Cardiac fibroblast (primary cell): ENCODE results near the gene ERC2.

Experiments
- DNase-seq, 2 donors: peaks; one replicate each; pipeline versions ENCODE4 v3.0.0 to v3.0.0-alpha.2; 2010; ENCODE audit warnings: low read depth in 2 of 2
- H3K4me3 ChIP-seq, 2 donors: replicated peaks in 1 of 2; 1 replicate in 1 of 2; 2 replicates in 1 of 2; pipeline ENCODE4 v1.5.1; 2011; ENCODE audit warnings: low read depth in 2 of 2, low read length in 2 of 2, mild to moderate bottlenecking in 2 of 2, moderate library complexity in 1 of 2
- TF ChIP-seq, protein P1 (sequence below): IDR thresholded peaks from one replicate; pipeline ENCODE4 v1.5.1; 2011; ENCODE audit warnings: low read depth, mild to moderate bottlenecking, low read length, inconsistent platforms

The ERC2 gene

DNA sequence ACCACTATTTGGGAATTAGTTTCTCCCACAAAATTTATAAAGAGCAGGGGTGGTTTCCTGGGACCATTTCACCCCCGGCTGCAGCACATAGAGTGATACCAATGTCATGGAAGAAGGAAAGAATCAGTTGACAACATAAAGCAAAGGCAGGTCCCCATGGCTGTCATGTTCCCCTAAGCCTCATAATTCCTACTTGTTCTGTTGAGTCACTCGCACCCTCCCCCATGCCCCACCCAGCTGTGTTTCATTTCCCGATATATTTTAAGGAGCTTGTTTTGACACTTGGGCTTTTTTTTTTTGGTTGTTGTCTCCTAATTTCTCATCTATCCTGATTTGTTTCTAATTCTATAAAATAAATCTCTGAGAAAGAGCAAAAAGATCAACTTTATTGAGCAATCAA, 24.9 kb downstream of the ERC2 start:
- TF ChIP-seq, protein P1, sequence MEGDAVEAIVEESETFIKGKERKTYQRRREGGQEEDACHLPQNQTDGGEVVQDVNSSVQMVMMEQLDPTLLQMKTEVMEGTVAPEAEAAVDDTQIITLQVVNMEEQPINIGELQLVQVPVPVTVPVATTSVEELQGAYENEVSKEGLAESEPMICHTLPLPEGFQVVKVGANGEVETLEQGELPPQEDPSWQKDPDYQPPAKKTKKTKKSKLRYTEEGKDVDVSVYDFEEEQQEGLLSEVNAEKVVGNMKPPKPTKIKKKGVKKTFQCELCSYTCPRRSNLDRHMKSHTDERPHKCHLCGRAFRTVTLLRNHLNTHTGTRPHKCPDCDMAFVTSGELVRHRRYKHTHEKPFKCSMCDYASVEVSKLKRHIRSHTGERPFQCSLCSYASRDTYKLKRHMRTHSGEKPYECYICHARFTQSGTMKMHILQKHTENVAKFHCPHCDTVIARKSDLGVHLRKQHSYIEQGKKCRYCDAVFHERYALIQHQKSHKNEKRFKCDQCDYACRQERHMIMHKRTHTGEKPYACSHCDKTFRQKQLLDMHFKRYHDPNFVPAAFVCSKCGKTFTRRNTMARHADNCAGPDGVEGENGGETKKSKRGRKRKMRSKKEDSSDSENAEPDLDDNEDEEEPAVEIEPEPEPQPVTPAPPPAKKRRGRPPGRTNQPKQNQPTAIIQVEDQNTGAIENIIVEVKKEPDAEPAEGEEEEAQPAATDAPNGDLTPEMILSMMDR = no peak
- DNase-seq = no peak
- H3K4me3 ChIP-seq = no peak overlapping the region

DNA sequence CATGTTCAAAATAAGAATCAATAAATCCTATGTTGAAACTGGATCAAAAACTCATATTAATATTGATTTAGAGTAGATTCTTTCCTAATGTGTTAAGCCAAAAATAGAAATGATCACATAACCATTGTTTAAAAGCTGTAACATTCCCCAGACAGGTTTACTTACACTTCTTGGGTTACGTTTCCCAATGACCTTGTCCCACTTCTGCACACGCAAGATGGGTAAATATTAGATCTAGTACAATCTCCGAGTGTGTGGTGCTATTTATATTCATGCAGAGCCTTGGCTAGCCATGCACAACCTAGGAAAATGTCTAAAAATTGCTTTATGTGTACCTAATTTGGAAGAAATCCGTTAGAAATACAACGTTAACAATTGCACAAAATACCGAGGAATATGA, 39.6 kb downstream of the ERC2 start:
- TF ChIP-seq, protein P1 = no peak
- no peak for DNase-seq
- H3K4me3 ChIP-seq = no peak overlapping the region

- no peak for DNase-seq
- H3K4me3 ChIP-seq = no peak overlapping the region
- TF ChIP-seq, protein P1 = no peak
These were observed 43.4 kb downstream of the ERC2 start for GRCh38 chr3:56424885-56425284.

DNA sequence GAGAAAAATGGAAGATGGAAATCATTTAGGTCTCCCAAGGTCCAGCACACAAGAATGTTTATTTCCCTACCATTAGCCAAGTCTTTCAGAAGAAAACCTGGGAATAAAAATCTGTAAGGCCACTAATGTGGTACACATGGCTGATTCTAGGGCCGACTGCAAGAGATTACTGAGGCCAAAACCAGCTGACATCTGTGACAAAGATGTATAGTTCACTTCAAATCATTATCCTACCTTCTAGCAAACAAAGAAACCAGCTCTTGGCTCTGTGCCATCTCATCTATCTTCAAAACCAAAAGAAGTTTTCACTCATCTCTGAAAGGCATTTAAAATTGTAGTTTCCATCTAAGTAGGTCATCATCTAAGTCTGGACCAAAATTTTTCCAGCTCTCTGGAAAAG, 43.9 kb downstream of the ERC2 start:
- TF ChIP-seq, protein P1 = no peak
- H3K4me3 ChIP-seq = no peak overlapping the region
- DNase-seq = no peak

GRCh38 chr3:56423661-56424099, 44.6 kb downstream of the ERC2 start:
- DNase-seq = no peak
- no peak overlapping the region for H3K4me3 ChIP-seq
- TF ChIP-seq, protein P1 = no peak

GRCh38 chr3:56422316-56422715, 46.0 kb downstream of the ERC2 start:
- TF ChIP-seq, protein P1 = no peak
- no peak overlapping the region for H3K4me3 ChIP-seq
- DNase-seq = no peak

GRCh38 chr3:56421205-56421604, 47.1 kb downstream of the ERC2 start:
- TF ChIP-seq, protein P1 = no peak
- no peak overlapping the region for H3K4me3 ChIP-seq
- no peak for DNase-seq
